IPS DF 6.9 (cell line): ENCODE measurements around the gene KLHL22.
A peak's percentile ranks its signal among the peaks of the same experiment; 100 is the strongest.

Source experiments
- DNase-seq: peaks from one replicate; pipeline ENCODE4 v3.0.0-alpha.2; 2013; ENCODE audit warnings: low read depth, low spot score
- H3K27ac ChIP-seq: one replicate; pipeline ENCODE4 v1.5.1; 2013; ENCODE audit warnings: low read length, control low read depth
- H3K27me3 ChIP-seq: 2 replicates; pipeline ENCODE4 v1.6.1; 2013; ENCODE audit warnings: mild to moderate bottlenecking, low read length; ENCODE audit not compliant: control insufficient read depth, insufficient read depth
- H3K36me3 ChIP-seq: 2 replicates; pipeline ENCODE4 v1.6.1; 2013; ENCODE audit warnings: low read length; ENCODE audit not compliant: control insufficient read depth, insufficient read depth
- H3K4me1 ChIP-seq: 2 replicates; pipeline ENCODE4 v1.6.1; 2013; ENCODE audit warnings: low read length; ENCODE audit not compliant: control insufficient read depth, insufficient read depth
- H3K4me3 ChIP-seq: 2 replicates; pipeline ENCODE4 v1.5.1; 2013; ENCODE audit warnings: mild to moderate bottlenecking, low read length
- H3K9me3 ChIP-seq: 2 replicates; pipeline ENCODE4 v1.6.1; 2013; ENCODE audit warnings: low read length, inconsistent platforms; ENCODE audit not compliant: control insufficient read depth, insufficient read depth
- WGBS: extraction: QIAGEN DNeasy Blood & Tissue Kit; methylation state at CpG from one replicate; pipeline ENCODE4 v1.1.7; 2013; ENCODE audit warnings: mixed read lengths, missing lambda C conversion rate; ENCODE audit not compliant: insufficient read length, insufficient coverage; 5-methylcytosine and 5-hydroxymethylcytosine counted together

Gene KLHL22

GRCh38 chr22:20437613-20438426 lies 57.8 kb downstream of the KLHL22 start, which contains the start of gene SCARF2:
Gene SCARF2, minus strand, starts transcription at chr22:20437825. Its CDS starts 71 bp downstream, at chr22:20437754.
- Histone ChIP-seq H3K4me1 (peaks cover 2% of the 10 kb centered on the region), H3K27ac (no peak within 1 kb of the TSS), H3K27me3 (peaks cover 16% of the 10 kb centered on the region), H3K36me3 (no peaks in the 10 kb centered on the region), H3K9me3 (no peaks in the 10 kb centered on the region), H3K4me3 (peak within 1 kb of the TSS; percentile 42; the same call in 1 of the 2 replicates)
- WGBS, result no CpG with 5 or more reads among the region's 95 CpGs
- no peak for DNase-seq

GRCh38 chr22:20436768-20437612 lies 58.6 kb downstream of the KLHL22 start:
- Histone ChIP-seq H3K27ac (no peak overlapping the region), H3K4me3 (peak overlapping the region; percentile 42; the same call in 1 of the 2 replicates), H3K27me3 (peaks cover 16% of the 10 kb centered on the region), H3K4me1 (peaks cover 2% of the 10 kb centered on the region), H3K36me3 (no peaks in the 10 kb centered on the region), H3K9me3 (no peaks in the 10 kb centered on the region)
- no peak for DNase-seq
- no CpG with 5 or more reads among the region's 61 CpGs for WGBS

DNA sequence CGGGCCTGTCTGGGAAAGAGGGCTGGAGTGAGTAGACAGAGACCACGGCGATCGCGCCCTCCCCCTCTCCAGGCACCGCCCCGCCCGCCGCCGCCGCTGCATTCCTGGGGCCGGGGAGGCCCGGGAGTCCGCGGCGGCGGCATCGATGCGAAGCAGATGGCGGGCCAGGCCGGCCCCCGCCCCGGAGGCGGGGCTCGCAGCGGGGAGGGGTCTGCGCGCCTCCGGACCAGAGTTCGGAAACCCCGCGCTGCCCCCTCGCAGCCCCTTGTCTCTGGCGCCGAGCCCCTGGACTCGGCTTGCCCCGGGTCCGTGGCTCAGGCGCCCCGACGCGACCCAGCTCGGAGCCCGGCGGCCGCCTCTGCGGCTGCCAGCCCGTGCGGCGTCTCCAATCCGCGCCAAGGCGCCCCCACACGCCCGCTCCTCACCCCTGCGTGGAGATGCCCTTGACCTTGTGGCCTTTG lies 59.3 kb downstream of the KLHL22 start:
- no peaks in the 10 kb centered on the region for H3K36me3 ChIP-seq
- H3K4me3 ChIP-seq, result peak overlapping the region; percentile 42; the same call in 1 of the 2 replicates
- WGBS, result no CpG with 5 or more reads among the region's 56 CpGs
- H3K4me1 ChIP-seq, result peaks cover 3% of the 10 kb centered on the region
- H3K27ac ChIP-seq, result no peak overlapping the region
- no peaks in the 10 kb centered on the region for H3K9me3 ChIP-seq
- peaks cover 16% of the 10 kb centered on the region for H3K27me3 ChIP-seq
- no peak for DNase-seq

DNA sequence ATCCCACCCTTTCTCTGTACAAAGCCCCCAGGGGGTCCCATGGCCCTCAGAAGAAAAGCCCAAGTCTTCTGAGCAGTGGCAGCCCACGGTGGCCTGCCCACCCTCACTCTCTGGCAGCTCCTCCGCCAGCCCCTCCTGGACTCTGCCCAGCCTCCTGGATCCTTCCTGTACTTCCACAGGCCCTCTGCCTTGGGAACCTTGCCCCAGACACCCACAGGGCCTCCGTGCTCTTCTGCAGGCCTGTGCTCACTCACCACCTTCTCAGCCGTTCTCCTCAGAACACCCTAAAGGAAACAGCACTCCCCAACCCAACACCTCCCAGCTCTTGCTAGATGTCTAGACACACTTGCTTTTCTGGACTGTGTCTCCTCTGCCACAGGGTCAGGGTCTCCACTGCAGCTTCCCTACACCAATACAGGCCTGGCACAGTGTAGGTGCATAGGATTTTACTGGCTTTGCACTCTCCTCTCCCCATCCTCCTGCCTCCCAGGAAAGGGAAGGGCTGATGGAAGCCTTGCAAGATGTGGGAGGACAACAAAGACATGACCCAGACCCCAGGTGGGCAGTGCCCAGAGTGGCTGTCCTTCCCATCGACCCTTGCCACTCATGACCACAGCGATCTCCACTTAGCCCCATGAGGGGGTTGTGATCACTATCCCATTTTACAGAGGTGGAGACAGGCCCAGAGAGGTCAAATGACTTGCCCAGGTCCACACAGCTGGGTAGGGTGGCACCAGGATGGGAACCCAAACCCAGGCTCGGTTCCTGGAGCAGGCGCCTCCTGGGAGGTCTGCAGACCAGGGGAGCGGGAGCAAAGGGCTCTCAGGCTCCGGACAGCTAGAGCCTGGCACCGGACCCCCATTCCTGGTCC lies 59.9 kb downstream of the KLHL22 start:
- Histone ChIP-seq H3K36me3 (no peaks in the 10 kb centered on the region), H3K27ac (no peak overlapping the region), H3K9me3 (no peaks in the 10 kb centered on the region), H3K4me1 (peaks cover 8% of the 10 kb centered on the region), H3K4me3 (peak overlapping the region; percentile 42; the same call in 1 of the 2 replicates), H3K27me3 (peaks cover 16% of the 10 kb centered on the region)
- DNase-seq, result no peak
- no CpG with 5 or more reads among the region's 11 CpGs for WGBS

- Histone ChIP-seq H3K27me3 (peaks cover 18% of the 10 kb centered on the region), H3K36me3 (no peaks in the 10 kb centered on the region), H3K9me3 (no peaks in the 10 kb centered on the region), H3K27ac (no peak overlapping the region), H3K4me1 (peaks cover 12% of the 10 kb centered on the region), H3K4me3 (no peak overlapping the region)
- DNase-seq, result no peak
- no CpG with 5 or more reads among the region's 3 CpGs for WGBS
Observed at GRCh38 chr22:20434773-20435172, 60.8 kb downstream of the KLHL22 start.

- Histone ChIP-seq H3K9me3 (no peaks in the 10 kb centered on the region), H3K27ac (no peak overlapping the region), H3K36me3 (no peaks in the 10 kb centered on the region; the same call in 1 of the 2 replicates), H3K4me1 (peaks cover 14% of the 10 kb centered on the region), H3K4me3 (no peak overlapping the region), H3K27me3 (peaks cover 18% of the 10 kb centered on the region)
- no peak for DNase-seq
- WGBS, result no CpG with 5 or more reads among the region's 12 CpGs
Observed at GRCh38 chr22:20434264-20434751, 61.3 kb downstream of the KLHL22 start.

GRCh38 chr22:20433686-20434241 lies 61.8 kb downstream of the KLHL22 start:
- Histone ChIP-seq H3K36me3 (no peaks in the 10 kb centered on the region; the same call in 1 of the 2 replicates), H3K27ac (no peak overlapping the region), H3K4me3 (no peak overlapping the region), H3K4me1 (peaks cover 16% of the 10 kb centered on the region), H3K27me3 (peaks cover 17% of the 10 kb centered on the region), H3K9me3 (no peaks in the 10 kb centered on the region)
- no peak for DNase-seq
- no CpG with 5 or more reads among the region's 4 CpGs for WGBS

- Histone ChIP-seq H3K27ac (no peak overlapping the region), H3K4me3 (no peak overlapping the region), H3K9me3 (no peaks in the 10 kb centered on the region), H3K36me3 (no peaks in the 10 kb centered on the region; the same call in 1 of the 2 replicates), H3K27me3 (peaks cover 17% of the 10 kb centered on the region), H3K4me1 (peaks cover 16% of the 10 kb centered on the region)
- no CpG with 5 or more reads among the region's 11 CpGs for WGBS
- DNase-seq, result no peak
Observed at GRCh38 chr22:20433191-20433590, 62.4 kb downstream of the KLHL22 start.

- Histone ChIP-seq H3K4me1 (peaks cover 16% of the 10 kb centered on the region), H3K27ac (no peak overlapping the region), H3K36me3 (no peaks in the 10 kb centered on the region; the same call in 1 of the 2 replicates), H3K27me3 (peaks cover 16% of the 10 kb centered on the region), H3K9me3 (no peaks in the 10 kb centered on the region), H3K4me3 (no peak overlapping the region)
- no peak for DNase-seq
- WGBS, result no CpG with 5 or more reads among the region's 3 CpGs
Observed at GRCh38 chr22:20432244-20432686, 63.3 kb downstream of the KLHL22 start.
